IMR-90 (cell line): ENCODE measurements around the gene FEM1B.

Source experiments
- CEBPB ChIP-seq: IDR thresholded peaks from 2 replicates; pipeline ENCODE4 v1.6.1; 2012; ENCODE audit warnings: low read depth, low read length, improper control_type of control experiment
- CHD1 ChIP-seq: IDR thresholded peaks from 2 replicates; pipeline ENCODE4 v1.6.1; 2012; ENCODE audit warnings: low read depth, low read length, improper control_type of control experiment
- MAFK ChIP-seq: IDR thresholded peaks from 2 replicates; pipeline ENCODE4 v1.6.1; 2012; ENCODE audit warnings: low read depth, low read length, improper control_type of control experiment
- MAZ ChIP-seq: IDR thresholded peaks from 2 replicates; pipeline ENCODE4 v1.6.1; 2012; ENCODE audit warnings: low read depth, mild to moderate bottlenecking, low read length, improper control_type of control experiment, moderate library complexity, borderline replicate concordance
- MXI1 ChIP-seq: IDR thresholded peaks from 2 replicates; pipeline ENCODE4 v1.6.1; 2012; ENCODE audit warnings: low read depth, mild to moderate bottlenecking, low read length, moderate library complexity, borderline replicate concordance
- POLR2A ChIP-seq: IDR thresholded peaks from 2 replicates; pipeline ENCODE4 v1.6.1; 2012; ENCODE audit warnings: mild to moderate bottlenecking, low read depth, low read length
- RAD21 ChIP-seq: IDR thresholded peaks from 2 replicates; pipeline ENCODE4 v1.6.1; 2012; ENCODE audit warnings: low read length, improper control_type of control experiment
- RCOR1 ChIP-seq: IDR thresholded peaks from 2 replicates; pipeline ENCODE4 v1.6.1; 2012; ENCODE audit warnings: mild to moderate bottlenecking, low read length, improper control_type of control experiment; ENCODE audit not compliant: insufficient replicate concordance
- RFX5 ChIP-seq: IDR thresholded peaks from 2 replicates; pipeline ENCODE4 v1.8.0; 2012; ENCODE audit warnings: low read depth, mild to moderate bottlenecking, low read length, moderate library complexity
- SMC3 ChIP-seq: fragments of 150-350 bp; IDR thresholded peaks from 2 replicates; pipeline ENCODE4 v1.6.1; 2016; ENCODE audit warnings: low read depth, mild to moderate bottlenecking, antibody characterized with exemption, low read length, moderate library complexity
- TF ChIP-seq, protein P1 (sequence below): conservative IDR thresholded peaks from 2 replicates; pipeline ENCODE4 v1.5.1; 2012; ENCODE audit warnings: mild to moderate bottlenecking, low read depth, low read length, improper control_type of control experiment
- TF ChIP-seq, protein P2 (sequence below): fragments of 150-350 bp; IDR thresholded peaks from 2 replicates; pipeline ENCODE4 v1.6.1; 2017; ENCODE audit warnings: mild to moderate bottlenecking, antibody characterized with exemption, low read length, low read depth
- TF ChIP-seq, protein P3 (sequence below): fragments of 150-350 bp; IDR thresholded peaks from 2 replicates; pipeline ENCODE4 v1.6.1; 2016; ENCODE audit warnings: low read depth, mild to moderate bottlenecking, low read length, moderate library complexity, borderline replicate concordance

DNA sequence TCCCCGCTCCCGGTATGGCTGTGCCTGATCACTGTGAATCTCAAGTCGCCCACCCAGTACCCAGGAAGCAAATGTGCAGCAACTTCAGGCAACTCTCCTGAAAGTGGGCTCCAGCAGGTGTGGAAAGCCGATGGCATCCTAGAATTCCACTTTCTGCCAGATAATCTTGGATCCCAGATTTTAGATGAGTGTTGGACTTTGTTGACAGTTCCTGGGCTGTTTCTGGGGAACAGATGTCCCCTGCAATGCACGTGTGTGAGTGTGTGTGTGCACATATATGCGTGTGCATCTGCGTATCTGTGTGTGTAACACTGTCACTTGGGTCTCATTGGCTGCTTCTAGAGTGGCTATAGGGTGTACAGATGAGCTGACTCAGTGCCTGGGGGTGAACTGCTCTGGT is 59.0 kb downstream of the FEM1B start:
- TF ChIP-seq, protein P1, sequence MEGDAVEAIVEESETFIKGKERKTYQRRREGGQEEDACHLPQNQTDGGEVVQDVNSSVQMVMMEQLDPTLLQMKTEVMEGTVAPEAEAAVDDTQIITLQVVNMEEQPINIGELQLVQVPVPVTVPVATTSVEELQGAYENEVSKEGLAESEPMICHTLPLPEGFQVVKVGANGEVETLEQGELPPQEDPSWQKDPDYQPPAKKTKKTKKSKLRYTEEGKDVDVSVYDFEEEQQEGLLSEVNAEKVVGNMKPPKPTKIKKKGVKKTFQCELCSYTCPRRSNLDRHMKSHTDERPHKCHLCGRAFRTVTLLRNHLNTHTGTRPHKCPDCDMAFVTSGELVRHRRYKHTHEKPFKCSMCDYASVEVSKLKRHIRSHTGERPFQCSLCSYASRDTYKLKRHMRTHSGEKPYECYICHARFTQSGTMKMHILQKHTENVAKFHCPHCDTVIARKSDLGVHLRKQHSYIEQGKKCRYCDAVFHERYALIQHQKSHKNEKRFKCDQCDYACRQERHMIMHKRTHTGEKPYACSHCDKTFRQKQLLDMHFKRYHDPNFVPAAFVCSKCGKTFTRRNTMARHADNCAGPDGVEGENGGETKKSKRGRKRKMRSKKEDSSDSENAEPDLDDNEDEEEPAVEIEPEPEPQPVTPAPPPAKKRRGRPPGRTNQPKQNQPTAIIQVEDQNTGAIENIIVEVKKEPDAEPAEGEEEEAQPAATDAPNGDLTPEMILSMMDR, result no peak
- TF ChIP-seq CEBPB (no peak), POLR2A (no peak), MXI1 (no peak), MAZ (no peak), MAFK (no peak), RCOR1 (no peak), RFX5 (no peak), CHD1 (no peak), RAD21 (no peak), SMC3 (no peak)
- TF ChIP-seq, protein P2, sequence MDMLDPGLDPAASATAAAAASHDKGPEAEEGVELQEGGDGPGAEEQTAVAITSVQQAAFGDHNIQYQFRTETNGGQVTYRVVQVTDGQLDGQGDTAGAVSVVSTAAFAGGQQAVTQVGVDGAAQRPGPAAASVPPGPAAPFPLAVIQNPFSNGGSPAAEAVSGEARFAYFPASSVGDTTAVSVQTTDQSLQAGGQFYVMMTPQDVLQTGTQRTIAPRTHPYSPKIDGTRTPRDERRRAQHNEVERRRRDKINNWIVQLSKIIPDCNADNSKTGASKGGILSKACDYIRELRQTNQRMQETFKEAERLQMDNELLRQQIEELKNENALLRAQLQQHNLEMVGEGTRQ, result no peak
- TF ChIP-seq, protein P3, sequence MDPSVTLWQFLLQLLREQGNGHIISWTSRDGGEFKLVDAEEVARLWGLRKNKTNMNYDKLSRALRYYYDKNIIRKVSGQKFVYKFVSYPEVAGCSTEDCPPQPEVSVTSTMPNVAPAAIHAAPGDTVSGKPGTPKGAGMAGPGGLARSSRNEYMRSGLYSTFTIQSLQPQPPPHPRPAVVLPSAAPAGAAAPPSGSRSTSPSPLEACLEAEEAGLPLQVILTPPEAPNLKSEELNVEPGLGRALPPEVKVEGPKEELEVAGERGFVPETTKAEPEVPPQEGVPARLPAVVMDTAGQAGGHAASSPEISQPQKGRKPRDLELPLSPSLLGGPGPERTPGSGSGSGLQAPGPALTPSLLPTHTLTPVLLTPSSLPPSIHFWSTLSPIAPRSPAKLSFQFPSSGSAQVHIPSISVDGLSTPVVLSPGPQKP, result no peak
